Measurements from ENCODE around the gene THAP11.
A peak's percentile ranks its signal among the peaks of the same experiment; 100 is the strongest.
"Not testable (repeated sequence)": the region's sequence is repeated elsewhere in the genome, so short reads cannot be mapped to it uniquely, and the experiment has no call there.

Gene THAP11

GRCh38 chr16:67837190-67837589 lies 4.9 kb upstream of the THAP11 start:
- DNase-seq (ENCODE audit: low spot score), result not testable (repeated sequence)

GRCh38 chr16:67837811-67838210 lies 4.3 kb upstream of the THAP11 start:
- DNase-seq (ENCODE audit: low spot score), result no peak

DNA sequence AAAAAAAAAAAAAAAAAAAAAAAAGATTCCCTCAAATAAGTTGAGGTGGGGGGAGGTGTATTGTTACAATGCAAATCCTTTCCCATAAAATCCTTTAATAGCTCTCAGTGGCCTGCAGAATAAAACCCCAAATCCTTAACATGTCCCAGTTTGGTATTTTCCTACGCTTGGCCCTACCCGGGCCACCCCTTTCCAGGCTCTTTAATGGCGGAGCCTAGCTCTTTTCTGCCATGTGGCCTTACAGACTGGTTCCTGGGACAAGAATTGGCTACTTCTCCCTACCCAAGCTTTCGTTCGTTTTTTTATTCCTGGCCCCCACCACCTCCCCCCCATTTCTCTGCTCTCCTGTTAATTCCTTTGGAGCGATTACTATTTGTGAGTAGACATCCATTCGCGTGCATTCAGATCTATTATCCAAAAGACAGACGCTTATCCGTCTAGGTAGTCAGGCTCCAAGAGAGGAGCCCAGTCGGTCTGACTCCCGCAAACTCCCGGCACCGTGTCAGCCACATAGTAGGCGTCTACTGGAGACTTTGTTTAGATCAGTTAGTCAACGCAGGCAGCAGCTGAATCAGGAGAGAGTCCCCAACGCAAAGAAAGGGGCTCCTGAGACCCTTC lies 813 bp upstream of the THAP11 start:
- DNase-seq (ENCODE audit: low spot score), result no peak

- peak; percentile 56 for DNase-seq (ENCODE audit: low spot score)
Observed at GRCh38 chr16:67842509-67843342, 606 bp downstream of the THAP11 start.

GRCh38 chr16:67843343-67843765 lies 1.2 kb downstream of the THAP11 start:
- no peak for DNase-seq (ENCODE audit: low spot score)

DNA sequence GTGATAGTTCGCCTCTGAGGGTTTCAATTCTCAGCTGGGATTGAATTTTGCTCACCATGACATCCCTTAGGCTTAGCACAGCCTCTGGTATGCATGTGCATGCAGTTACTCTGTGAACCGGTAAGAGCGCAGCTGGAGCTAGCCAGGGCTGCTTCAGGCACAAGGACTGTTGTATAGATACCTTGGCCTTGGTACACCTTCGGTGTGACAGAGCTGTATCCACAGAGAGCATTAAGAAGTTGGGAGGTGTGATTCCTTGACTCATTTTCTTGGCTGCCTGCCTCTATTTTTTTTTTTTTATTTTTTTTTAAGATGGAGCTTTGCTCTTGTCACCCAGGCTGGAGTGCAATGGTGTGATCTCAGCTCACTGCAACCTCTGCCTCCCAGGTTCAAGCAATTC lies 2.4 kb downstream of the THAP11 start:
- DNase-seq (ENCODE audit: low spot score), result no peak

DNA sequence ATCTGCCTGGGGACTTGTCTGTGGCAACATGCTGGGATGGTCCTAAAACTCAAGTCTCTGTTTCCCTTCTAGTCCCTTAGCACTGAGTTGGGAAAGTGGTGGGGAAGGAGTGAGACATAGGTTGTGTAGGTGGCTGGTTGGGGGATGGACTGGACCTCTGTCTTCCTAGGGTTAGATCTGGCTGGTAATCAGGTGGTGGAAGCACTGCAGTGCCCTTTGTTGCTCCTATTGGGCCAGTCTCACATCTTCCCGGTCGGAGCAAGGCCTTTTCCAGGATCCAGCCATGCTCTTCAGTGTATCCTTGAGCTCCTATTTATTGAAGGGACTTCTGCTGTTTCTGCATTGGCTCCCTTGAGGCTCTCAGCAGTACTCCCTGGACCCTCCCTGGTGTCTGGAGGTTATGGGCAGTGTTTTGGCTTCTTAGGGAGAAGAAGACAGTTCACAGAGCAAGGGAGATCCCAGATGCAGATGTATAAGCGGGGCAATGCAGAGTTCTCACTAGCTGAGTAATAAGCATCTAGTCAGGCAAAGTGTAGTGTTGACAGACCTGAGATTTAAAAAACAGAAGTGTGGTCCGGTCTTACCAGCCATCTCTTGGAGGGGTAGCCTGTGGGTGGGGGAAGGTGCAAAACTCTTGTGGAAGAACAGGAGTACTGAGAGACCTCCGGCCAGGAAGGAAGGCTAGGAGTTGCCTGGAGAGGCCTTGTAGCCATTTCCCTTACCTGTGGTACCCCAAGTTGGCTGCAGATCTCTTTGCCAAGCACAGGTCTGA lies 3.4 kb downstream of the THAP11 start:
- no peak for DNase-seq (ENCODE audit: low spot score)

DNA sequence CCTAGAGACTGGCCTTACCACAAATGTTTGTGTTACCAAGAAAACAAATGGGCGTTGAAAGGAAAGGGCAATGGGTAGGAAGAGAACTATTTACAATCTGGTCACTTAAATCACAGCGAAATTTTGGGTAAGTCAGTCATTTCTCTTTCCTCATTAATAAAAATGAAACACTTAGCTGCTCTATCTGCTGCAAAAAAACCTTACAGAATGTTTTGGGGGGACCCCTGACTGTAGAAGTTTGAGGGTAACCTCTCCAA lies 3.9 kb downstream of the THAP11 start:
- no peak for DNase-seq (ENCODE audit: low spot score)

GRCh38 chr16:67846320-67847063 lies 4.4 kb downstream of the THAP11 start, which contains the start of gene NUTF2:
NUTF2 (plus strand) TSS chr16:67846933; CDS start chr16:67865131, 18,198 bp downstream.
- peak; percentile 91 for DNase-seq (ENCODE audit: low spot score)

DNA sequence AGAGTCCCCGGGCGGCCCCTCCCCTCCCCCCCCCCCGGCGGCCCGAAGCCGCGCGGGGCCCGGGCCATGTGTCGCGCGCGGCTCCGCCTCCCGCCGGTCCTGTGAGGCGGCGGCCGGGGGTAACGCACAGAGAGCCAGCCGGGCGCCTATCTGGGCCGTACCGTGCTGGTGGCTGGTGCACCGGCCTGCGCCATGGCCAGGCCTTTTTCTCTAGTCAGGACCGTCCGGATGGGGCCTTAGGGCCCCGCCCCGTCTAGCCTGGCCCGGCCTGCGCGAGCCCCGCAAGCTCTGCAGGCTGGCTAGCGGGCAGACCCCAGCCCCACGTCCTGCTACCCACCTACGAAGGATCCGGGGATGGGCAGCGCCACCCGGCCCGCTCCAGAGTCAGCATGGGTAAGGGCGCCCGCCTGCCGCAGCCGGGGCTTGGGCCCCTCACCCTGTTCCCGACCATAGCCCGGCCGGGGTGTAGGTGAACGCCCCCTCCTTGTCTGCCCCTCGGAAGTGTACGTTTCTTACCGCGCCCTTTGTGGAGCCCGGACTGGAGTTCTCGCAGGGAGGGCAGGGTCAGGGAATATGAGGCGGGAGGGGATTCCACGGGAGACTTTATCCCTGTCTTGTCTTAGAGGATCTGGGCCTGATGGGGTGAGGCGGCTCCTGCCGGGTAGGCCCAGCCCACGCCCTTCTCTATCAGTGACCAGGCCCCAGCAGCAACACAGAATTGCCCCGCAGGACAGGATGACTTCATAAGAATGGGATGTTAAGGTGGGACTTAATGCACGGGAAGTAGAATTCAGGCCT lies 5.1 kb downstream of the THAP11 start, which contains the start of gene CENPT:
Gene CENPT, minus strand, starts transcription at position 630 of the 798 bp plus-strand sequence. CDS start 13,834 bp downstream, outside the sequence.
- peak; percentile 49 for DNase-seq (ENCODE audit: low spot score)

- DNase-seq (ENCODE audit: low spot score), result no peak
Observed at GRCh38 chr16:67848118-67848517, 6.0 kb downstream of the THAP11 start.

DNA sequence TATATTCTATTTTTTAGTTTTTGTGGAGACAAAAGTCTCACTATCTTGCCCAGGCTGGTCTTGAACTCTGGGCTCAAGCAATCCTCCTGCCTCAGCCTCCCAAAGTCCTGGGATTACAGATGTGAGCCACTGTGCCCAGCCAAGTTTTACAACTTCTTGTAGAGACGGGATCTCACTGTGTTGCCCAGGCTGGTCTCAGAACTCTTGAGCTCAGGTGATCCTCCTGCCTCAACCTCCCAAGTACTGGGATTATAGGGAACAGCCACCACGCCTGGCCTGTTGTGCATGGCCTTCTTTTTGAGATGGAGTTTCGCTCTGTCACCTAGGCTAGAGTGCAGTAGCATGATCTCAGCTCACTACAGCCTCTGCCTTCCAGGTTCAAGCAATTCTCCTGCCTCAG lies 11.6 kb downstream of the THAP11 start:
- no peak for DNase-seq (ENCODE audit: low spot score)

DNA sequence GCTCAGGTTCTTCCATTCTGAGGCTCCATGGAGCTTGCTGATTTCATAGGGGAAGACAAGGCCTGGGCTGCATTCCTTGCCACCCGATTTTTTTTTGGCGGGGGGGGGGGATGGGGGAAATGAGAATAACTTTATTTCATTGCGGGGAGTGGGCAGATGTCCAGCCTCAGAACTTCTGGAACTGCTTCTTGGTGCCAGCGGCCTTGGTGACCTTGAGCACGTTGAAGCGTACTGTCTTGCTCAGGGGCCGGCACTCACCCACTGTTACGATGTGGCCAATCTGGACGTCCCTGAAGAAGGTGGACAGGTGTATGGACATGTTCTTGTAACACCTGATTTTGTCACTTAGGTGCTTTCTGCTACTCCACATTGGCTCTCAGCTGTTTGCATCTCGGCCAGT lies 13.7 kb downstream of the THAP11 start:
- DNase-seq (ENCODE audit: low spot score), result no peak

DNA sequence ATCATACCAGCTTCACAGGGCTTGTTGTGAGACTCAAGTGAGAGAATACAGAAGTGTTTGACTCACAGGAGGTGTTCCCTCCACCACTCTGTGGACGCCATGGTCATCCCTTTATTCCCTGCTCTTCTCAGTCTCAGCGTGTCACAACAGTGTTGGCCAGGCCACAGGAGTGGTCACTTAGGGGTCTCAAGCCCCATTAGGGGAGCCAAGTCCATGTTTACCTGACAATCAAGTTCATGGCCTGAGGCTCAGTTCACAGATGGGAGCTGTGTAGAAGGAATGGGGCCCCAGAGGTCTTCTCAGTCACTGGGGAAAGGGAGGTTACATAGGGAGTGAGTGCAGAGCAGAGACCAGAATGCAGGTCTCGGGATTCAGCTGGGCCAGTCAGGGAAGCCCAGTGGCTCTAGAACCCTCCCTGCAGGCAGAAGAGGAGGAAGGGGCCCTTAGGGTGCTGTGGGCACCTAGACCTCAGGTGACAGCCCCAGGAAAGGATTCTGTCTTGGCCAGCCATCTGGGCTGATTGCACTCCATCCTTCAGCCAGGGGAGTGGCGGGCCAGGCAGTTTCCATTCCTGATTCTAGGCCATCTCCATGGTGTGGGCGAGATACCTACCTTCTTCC lies 14.9 kb downstream of the THAP11 start:
- no peak for DNase-seq (ENCODE audit: low spot score)

- DNase-seq (ENCODE audit: low spot score), result peak; percentile 60
Observed at GRCh38 chr16:67857547-67858233, 15.6 kb downstream of the THAP11 start.

GRCh38 chr16:67858500-67858899 lies 16.4 kb downstream of the THAP11 start:
- no peak for DNase-seq (ENCODE audit: low spot score)

GRCh38 chr16:67860589-67861398 lies 18.7 kb downstream of the THAP11 start:
- no peak for DNase-seq (ENCODE audit: low spot score)

DNA sequence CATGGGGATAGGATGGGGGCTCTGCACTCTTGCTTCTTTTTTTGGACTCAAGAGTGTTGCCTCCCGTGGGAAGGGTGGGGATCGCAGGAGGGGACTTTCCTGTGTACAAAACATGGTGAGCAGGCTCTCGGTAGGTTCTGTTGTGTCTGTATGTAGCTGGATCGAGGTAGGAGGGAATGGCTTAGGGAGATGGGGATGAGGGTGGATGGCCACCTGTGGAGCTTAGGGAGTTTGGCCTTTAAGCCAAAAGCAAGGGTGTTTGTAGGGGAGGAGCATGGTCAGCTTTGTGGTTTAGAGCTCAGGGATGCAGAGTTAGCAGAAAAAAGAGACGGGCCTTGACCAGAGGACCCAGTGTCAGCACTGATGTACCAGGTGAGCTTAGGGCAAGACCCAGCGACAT lies 19.8 kb downstream of the THAP11 start:
- no peak for DNase-seq (ENCODE audit: low spot score)
